Measurements from ENCODE around the gene ADAP1. TPM values are rescaled to one million over a fixed set of nuclear protein-coding genes. Genes with fewer than 3 reads are reported as not detected.

Gene ADAP1
- total and polyA plus RNA-seq, 12 donors, result 2.3 to 14.9 (median 9.7) TPM

DNA sequence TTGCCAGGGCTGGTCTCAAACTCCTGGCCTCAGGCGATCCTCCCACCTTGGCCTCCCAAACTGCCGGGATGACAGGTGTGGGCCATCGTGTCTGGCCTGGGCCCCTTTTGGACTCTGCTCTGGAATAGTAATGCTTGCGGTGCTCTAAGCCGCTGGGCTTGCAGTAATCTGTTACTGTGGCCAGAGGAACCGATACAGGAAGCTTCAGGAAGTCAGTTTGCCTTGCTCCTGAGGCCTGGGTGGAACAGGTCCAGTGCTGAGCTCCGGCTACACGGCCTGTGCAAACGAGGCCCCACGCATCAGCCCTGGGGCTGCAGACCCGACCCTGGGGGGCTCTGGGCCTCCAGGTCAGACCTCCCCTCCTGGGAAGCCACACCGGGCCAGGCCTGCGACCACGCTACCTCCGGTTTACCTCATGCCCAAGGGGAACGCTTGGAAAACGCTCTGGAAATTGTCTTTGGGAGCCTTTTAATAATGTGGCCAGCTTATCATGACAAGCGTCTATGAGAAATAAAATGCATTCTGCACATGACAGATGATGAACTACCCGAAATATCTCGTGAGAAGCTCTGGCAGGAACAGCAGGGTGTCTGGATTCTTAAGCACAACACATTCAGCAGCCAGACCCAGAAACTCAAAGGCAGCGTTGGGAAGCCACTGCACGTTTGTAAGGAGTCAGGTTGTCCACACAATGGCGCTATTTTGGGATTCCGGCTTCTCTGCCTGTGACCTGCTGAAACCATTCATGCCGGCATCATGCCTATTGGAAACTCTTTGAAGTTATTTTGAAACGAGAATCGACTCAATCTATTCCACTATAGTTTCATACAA is 10.1 kb upstream of the ADAP1 start:
- peak; percentile 48 to 75 (median 64) for ATAC-seq

DNA sequence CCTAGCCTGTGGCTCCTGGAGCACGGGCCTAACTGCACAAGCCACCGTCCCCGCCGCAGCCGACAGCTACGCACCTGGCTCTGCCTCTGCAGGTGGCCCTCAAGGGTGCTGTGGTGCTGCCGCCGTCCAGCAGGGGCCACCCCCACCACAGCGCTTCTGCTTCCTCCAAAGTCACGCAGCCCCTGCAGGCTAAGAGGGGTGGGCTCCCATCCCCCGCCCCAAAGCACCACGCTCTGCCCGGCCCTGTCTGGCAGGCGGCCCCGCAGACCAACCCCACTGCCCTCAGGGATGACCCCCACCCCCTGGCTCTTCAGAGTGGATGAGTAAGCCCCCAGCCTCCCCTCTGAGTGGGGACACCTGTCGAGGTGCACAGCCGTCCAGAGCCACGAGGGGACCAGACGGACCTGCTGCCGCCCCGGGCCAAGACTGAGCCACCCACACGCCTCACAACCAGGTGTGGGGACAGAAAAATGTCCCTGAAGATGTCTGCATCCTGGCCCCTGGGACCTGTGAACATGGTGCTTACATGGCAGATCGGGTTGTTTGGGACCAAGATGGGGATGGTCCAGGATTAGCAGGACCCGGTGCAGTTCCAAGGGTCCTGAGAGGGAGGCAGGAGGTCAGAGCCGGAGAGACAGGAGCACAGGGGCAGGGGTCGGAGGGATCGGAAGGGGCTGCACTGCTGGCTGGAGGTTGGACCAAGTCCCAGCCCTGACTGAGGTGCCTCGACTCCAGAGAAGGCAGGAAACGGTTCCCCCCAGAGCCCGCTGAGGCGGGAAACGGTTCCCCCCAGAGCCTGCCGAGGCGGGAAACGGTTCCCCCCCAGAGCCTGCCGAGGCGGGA is 9.0 kb upstream of the ADAP1 start:
- TF ChIP-seq, protein P1, sequence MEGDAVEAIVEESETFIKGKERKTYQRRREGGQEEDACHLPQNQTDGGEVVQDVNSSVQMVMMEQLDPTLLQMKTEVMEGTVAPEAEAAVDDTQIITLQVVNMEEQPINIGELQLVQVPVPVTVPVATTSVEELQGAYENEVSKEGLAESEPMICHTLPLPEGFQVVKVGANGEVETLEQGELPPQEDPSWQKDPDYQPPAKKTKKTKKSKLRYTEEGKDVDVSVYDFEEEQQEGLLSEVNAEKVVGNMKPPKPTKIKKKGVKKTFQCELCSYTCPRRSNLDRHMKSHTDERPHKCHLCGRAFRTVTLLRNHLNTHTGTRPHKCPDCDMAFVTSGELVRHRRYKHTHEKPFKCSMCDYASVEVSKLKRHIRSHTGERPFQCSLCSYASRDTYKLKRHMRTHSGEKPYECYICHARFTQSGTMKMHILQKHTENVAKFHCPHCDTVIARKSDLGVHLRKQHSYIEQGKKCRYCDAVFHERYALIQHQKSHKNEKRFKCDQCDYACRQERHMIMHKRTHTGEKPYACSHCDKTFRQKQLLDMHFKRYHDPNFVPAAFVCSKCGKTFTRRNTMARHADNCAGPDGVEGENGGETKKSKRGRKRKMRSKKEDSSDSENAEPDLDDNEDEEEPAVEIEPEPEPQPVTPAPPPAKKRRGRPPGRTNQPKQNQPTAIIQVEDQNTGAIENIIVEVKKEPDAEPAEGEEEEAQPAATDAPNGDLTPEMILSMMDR (IDR thresholded peaks at IDR 0.05), result no peak
- ATAC-seq, result peak in 1 of 8 donors; percentile 7
- WGBS, 2 donors, result 44 to 58% methylated on average over 37 of the region's 37 CpGs
- intact Hi-C loops (cut with DNase I), result loop anchor here in 1 of 10 donors (10.0 kb wide), 2 partner anchors 79 to 179 kb away; no protein-coding TSS in a partner anchor
- H3K4me3 ChIP-seq, result no peak overlapping the region
- H3K4me1 ChIP-seq, result peaks cover 21 to 53% (median 38%) of the 10 kb centered on the region in 9 donors
- peaks cover 0 to 23% (median 15%) of the 10 kb centered on the region in 9 donors for H3K36me3 ChIP-seq
- H3K9me3 ChIP-seq, result no peaks in the 10 kb centered on the region
- peak overlapping the region in 8 of 10 donors; percentile 64 to 91 (median 86) for H3K27ac ChIP-seq
- peaks cover 0 to 4% (median 0%) of the 10 kb centered on the region in 7 donors for H3K27me3 ChIP-seq
- DNase-seq, result peak in 1 of 2 donors; percentile 13

More for the DNA sequence above, 10.1 kb upstream of the ADAP1 start:
- H3K4me3 ChIP-seq, result peak overlapping the region in 2 of 10 donors; percentile 2 to 9
- peak overlapping the region; percentile 64 to 91 (median 82) for H3K27ac ChIP-seq
- DNase-seq, result peak; percentile 23 to 66
- H3K27me3 ChIP-seq, result peaks cover 0 to 4% (median 0%) of the 10 kb centered on the region in 7 donors
- H3K4me1 ChIP-seq, result peaks cover 21 to 62% (median 44%) of the 10 kb centered on the region in 9 donors
- TF ChIP-seq, protein P1 (IDR thresholded peaks at IDR 0.05), result peak in 6 of 9 donors; percentile 22 to 49 (median 30)
- H3K9me3 ChIP-seq, result no peaks in the 10 kb centered on the region
- intact Hi-C loops (cut with DNase I), result loop anchor here in 1 of 10 donors (10.0 kb wide), 2 partner anchors 80 to 180 kb away; no protein-coding TSS in a partner anchor
- peaks cover 0 to 34% (median 26%) of the 10 kb centered on the region in 9 donors for H3K36me3 ChIP-seq
- WGBS, 2 donors, result 20 to 27% methylated on average over 27 of the region's 27 CpGs

DNA sequence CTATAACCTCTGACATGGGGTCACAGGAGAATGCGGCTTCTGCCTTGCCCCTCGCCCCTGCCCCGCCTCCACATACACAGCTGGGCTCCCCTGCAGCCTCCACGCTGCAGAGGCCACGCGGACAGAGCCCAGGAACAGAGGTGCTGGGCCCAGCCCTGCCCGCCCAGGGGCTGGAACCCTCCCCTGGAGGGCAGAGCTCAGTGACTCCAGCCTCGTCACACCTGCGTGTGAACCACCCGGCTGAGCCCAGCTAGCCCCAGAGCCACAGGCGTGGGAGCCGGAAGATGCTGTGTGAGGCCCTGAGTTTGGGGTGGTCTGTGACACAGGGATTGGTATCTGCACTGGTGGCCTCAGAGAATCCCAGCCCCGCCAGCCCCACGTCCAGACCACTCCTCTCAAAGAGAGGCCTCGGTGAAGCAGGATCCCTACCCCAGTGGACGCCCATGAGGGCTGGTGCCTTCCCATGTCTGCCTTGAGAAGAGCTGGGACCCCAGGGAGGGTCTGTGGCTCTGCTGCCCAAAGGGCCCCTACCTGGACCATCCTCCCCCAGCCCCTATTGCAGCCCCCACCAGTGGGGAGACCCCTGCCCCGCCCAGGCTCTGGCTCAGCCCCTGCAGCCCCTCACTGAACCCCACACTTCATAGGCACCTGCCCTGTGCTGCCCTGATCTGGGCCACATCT is 8.1 kb upstream of the ADAP1 start:
- Histone ChIP-seq H3K27me3 (peaks cover 0 to 4% (median 0%) of the 10 kb centered on the region in 7 donors), H3K9me3 (no peaks in the 10 kb centered on the region), H3K4me1 (peaks cover 21 to 60% (median 34%) of the 10 kb centered on the region in 9 donors), H3K36me3 (peaks cover 0 to 14% (median 6%) of the 10 kb centered on the region in 9 donors), H3K4me3 (no peak overlapping the region), H3K27ac (no peak overlapping the region)
- intact Hi-C loops (cut with DNase I), result loop anchor here in 1 of 10 donors (10.0 kb wide), 2 partner anchors 78 to 178 kb away; no protein-coding TSS in a partner anchor
- ATAC-seq, result peak in 1 of 8 donors; percentile 3
- DNase-seq, result peak in 1 of 2 donors; percentile 6
- WGBS, 2 donors, result 89 to 92% methylated on average over 17 of the region's 17 CpGs
- TF ChIP-seq, protein P1 (IDR thresholded peaks at IDR 0.05), result no peak

Data from heart right ventricle (tissue), 16 donors.